H1 (cell line): ENCODE data around the gene MMP15. TPM values are rescaled to one million over a fixed set of nuclear protein-coding genes. Genes with fewer than 3 reads are reported as not detected.

ENCODE experiments used
- CTCF ChIA-PET: fragments of 300-600 bp; sonication (Branson Sonifier 250); formaldehyde crosslinking; loops from one replicate; lab custom pipeline; 2021; ENCODE audit not compliant: partially characterized antibody; lab: Charles Lee
- POLR2A ChIA-PET: fragments of 300-600 bp; sonication (Branson Sonifier 250); formaldehyde crosslinking; loops from one replicate; lab custom pipeline; 2021; ENCODE audit warnings: inconsistent platforms; ENCODE audit not compliant: partially characterized antibody; lab: Charles Lee
- DNase-seq, 2 experiments: peaks; one replicate each; pipeline versions ENCODE4 v3.0.0 to v3.0.0-alpha.2; 2010 to 2022; ENCODE audit warnings: low spot score in 2 of 2, low read depth in 1 of 2, mixed read lengths in 1 of 2
- FAIRE-seq: peaks from 2 replicates; lab custom pipeline; 2011; peaks lifted over from hg19 to GRCh38; lab: Jason Lieb, UNC
- H2AFZ ChIP-seq: 2 replicates; pipeline ENCODE4 v1.8.1; 2012; ENCODE audit warnings: low read length, inconsistent platforms
- H2AK5ac ChIP-seq: 2 replicates; pipeline ENCODE4 v1.6.1; 2013; ENCODE audit warnings: low read depth, low read length
- H2BK120ac ChIP-seq: replicated peaks from 2 replicates; pipeline ENCODE3; 2013; ENCODE audit warnings: low read depth, low read length, inconsistent platforms
- H2BK12ac ChIP-seq: 2 replicates; pipeline ENCODE4 v1.6.1; 2013; ENCODE audit warnings: low read depth, low read length
- H2BK15ac ChIP-seq: 2 replicates; pipeline ENCODE4 v1.6.1; 2013; ENCODE audit warnings: low read length
- H2BK20ac ChIP-seq: 2 replicates; pipeline ENCODE4 v1.6.1; 2013; ENCODE audit warnings: low read length
- H2BK5ac ChIP-seq: 2 replicates; pipeline ENCODE4 v1.6.1; 2013; ENCODE audit warnings: low read depth, low read length
- H3K14ac ChIP-seq: 2 replicates; pipeline ENCODE4 v1.6.1; 2013; ENCODE audit warnings: inconsistent platforms; ENCODE audit not compliant: insufficient read length
- H3K18ac ChIP-seq: 2 replicates; pipeline ENCODE4 v1.6.1; 2013; ENCODE audit warnings: low read length; ENCODE audit errors: extremely low read depth
- H3K23ac ChIP-seq: 2 replicates; pipeline ENCODE4 v1.6.1; 2013; ENCODE audit warnings: inconsistent platforms; ENCODE audit not compliant: insufficient read length
- H3K23me2 ChIP-seq: 2 replicates; pipeline ENCODE4 v1.6.1; 2013; ENCODE audit warnings: low read depth, low read length
- H3K27ac ChIP-seq: 2 replicates; pipeline ENCODE4 v1.6.1; 2011; ENCODE audit warnings: low read depth, low read length, inconsistent platforms
- H3K27me3 ChIP-seq, 4 experiments: replicated peaks in 1 of 4; 1 replicate in 1 of 4; 2 replicates in 3 of 4; pipeline versions ENCODE4 v1.6.1 to v1.8.1; 2011 to 2013; ENCODE audit warnings: low read length in 3 of 4, mild to moderate bottlenecking in 3 of 4, inconsistent platforms in 2 of 4, mixed read lengths in 2 of 4, moderate library complexity in 1 of 4; ENCODE audit not compliant: control insufficient read depth in 3 of 4, insufficient read depth in 3 of 4; ENCODE audit errors: extremely low read depth in 1 of 4
- H3K36me3 ChIP-seq, 4 experiments: 2 replicates each; pipeline versions ENCODE4 v1.6.1 to v1.8.1; 2011 to 2013; ENCODE audit warnings: mild to moderate bottlenecking in 4 of 4, low read length in 3 of 4, moderate library complexity in 2 of 4, control low read depth in 1 of 4, inconsistent platforms in 1 of 4; ENCODE audit not compliant: insufficient read depth in 4 of 4, control insufficient read depth in 2 of 4
- H3K4ac ChIP-seq: replicated peaks from 2 replicates; pipeline ENCODE3; 2013; ENCODE audit warnings: low read length, low read depth, mixed read lengths, inconsistent platforms; ENCODE audit not compliant: insufficient read length
- H3K4me1 ChIP-seq, 4 experiments: replicated peaks in 1 of 4; 1 replicate in 1 of 4; 2 replicates in 3 of 4; pipeline versions ENCODE4 v1.6.1 to v1.8.1; 2011 to 2013; ENCODE audit warnings: low read length in 3 of 4, inconsistent platforms in 2 of 4, mixed read lengths in 1 of 4; ENCODE audit not compliant: insufficient read depth in 4 of 4, control insufficient read depth in 3 of 4
- H3K4me2 ChIP-seq, 2 experiments: 2 replicates each; pipeline versions ENCODE4 v1.6.1 to v1.8.1; 2011 to 2013; ENCODE audit warnings: low read depth in 2 of 2, low read length in 2 of 2, control low read depth in 1 of 2, inconsistent platforms in 1 of 2, mild to moderate bottlenecking in 1 of 2; ENCODE audit not compliant: insufficient read depth in 1 of 2
- H3K4me3 ChIP-seq, 4 experiments: fragments of 200-600, 300-600 bp in 1 of 4; sonication (generic), shearing (Covaris generic), sonication (Bioruptor Twin) in 1 of 4; 2 replicates each; pipeline versions ENCODE4 v1.5.1 to v1.8.1; 2011 to 2016; ENCODE audit warnings: low read length in 4 of 4, low read depth in 3 of 4, control low read depth in 2 of 4, inconsistent platforms in 2 of 4, mild to moderate bottlenecking in 2 of 4, mixed read lengths in 1 of 4, moderate library complexity in 1 of 4; ENCODE audit not compliant: insufficient read depth in 2 of 4; ENCODE audit errors: extremely low read depth in 1 of 4
- H3K56ac ChIP-seq: replicated peaks from 2 replicates; pipeline ENCODE3; 2013; ENCODE audit warnings: low read depth, mild to moderate bottlenecking, mixed read lengths, low read length, inconsistent platforms; ENCODE audit not compliant: insufficient read length
- H3K79me1 ChIP-seq: 2 replicates; pipeline ENCODE4 v1.6.1; 2013; ENCODE audit warnings: low read depth, low read length, control low read depth
- H3K79me2 ChIP-seq, 2 experiments: 2 replicates each; pipeline versions ENCODE4 v1.6.1 to v1.8.1; 2012 to 2013; ENCODE audit warnings: low read length in 2 of 2, mild to moderate bottlenecking in 2 of 2, inconsistent platforms in 1 of 2; ENCODE audit not compliant: insufficient read depth in 2 of 2, control insufficient read depth in 1 of 2
- H3K9ac ChIP-seq, 4 experiments: replicated peaks in 1 of 4; 1 replicate in 1 of 4; 2 replicates in 3 of 4; pipeline versions ENCODE4 v1.6.1 to v1.8.1; 2011 to 2013; ENCODE audit warnings: low read depth in 3 of 4, low read length in 3 of 4, control low read depth in 2 of 4, mild to moderate bottlenecking in 2 of 4, moderate library complexity in 2 of 4, inconsistent platforms in 1 of 4; ENCODE audit errors: extremely low read depth in 1 of 4
- H3K9me3 ChIP-seq, 2 experiments: 2 replicates each; pipeline versions ENCODE4 v1.6.1 to v1.8.1; 2012 to 2013; ENCODE audit warnings: mild to moderate bottlenecking in 2 of 2, moderate library complexity in 2 of 2, control low read depth in 1 of 2, inconsistent platforms in 1 of 2, low read depth in 1 of 2, low read length in 1 of 2, mixed read lengths in 1 of 2; ENCODE audit not compliant: insufficient read depth in 2 of 2
- H4K20me1 ChIP-seq, 2 experiments: replicated peaks in 1 of 2; 2 replicates each; pipeline versions ENCODE3 to v1.8.1; 2011 to 2013; ENCODE audit warnings: inconsistent platforms in 2 of 2, low read length in 2 of 2, mild to moderate bottlenecking in 1 of 2; ENCODE audit not compliant: insufficient read depth in 2 of 2, control insufficient read depth in 1 of 2
- H4K5ac ChIP-seq: 2 replicates; pipeline ENCODE4 v1.6.1; 2013; ENCODE audit warnings: low read length, low read depth, mixed read lengths, inconsistent platforms; ENCODE audit not compliant: insufficient read length
- H4K8ac ChIP-seq: 2 replicates; pipeline ENCODE4 v1.8.0; 2013; ENCODE audit warnings: mild to moderate bottlenecking, moderate library complexity, low read length, inconsistent platforms; ENCODE audit not compliant: insufficient read depth; ENCODE audit errors: extremely low read depth
- H4K91ac ChIP-seq: replicated peaks from 2 replicates; pipeline ENCODE3; 2013; ENCODE audit warnings: low read length, mixed read lengths, inconsistent platforms; ENCODE audit not compliant: insufficient read length
- EZH2 ChIP-seq: fragments of 200-600 bp; sonication (generic); IDR thresholded peaks from 2 replicates; pipeline ENCODE4 v1.7.1; 2012; ENCODE audit warnings: low read depth, mild to moderate bottlenecking, moderate library complexity, low read length, inconsistent platforms; ENCODE audit not compliant: severe bottlenecking
- KDM4A ChIP-seq: IDR thresholded peaks from one replicate; pipeline ENCODE4 v1.7.1; 2012; ENCODE audit warnings: low read depth, mild to moderate bottlenecking, moderate library complexity, low read length, inconsistent platforms; ENCODE audit not compliant: severe bottlenecking
- KDM5A ChIP-seq: fragments of 200-600 bp; IDR thresholded peaks from 2 replicates; pipeline ENCODE4 v1.7.1; 2012; ENCODE audit warnings: mild to moderate bottlenecking, low read length, inconsistent platforms, mixed read lengths
- PHF8 ChIP-seq: fragments of 200-600 bp; sonication (generic); conservative IDR thresholded peaks from 2 replicates; pipeline ENCODE4 v1.7.1; 2012; ENCODE audit warnings: low read depth, mild to moderate bottlenecking, inconsistent platforms, low read length, moderate library complexity
- POLR2A ChIP-seq, 2 experiments: IDR thresholded peaks; 1 replicate in 1 of 2; 2 replicates in 1 of 2; pipeline ENCODE4 v1.6.1; 2011; ENCODE audit warnings: low read depth in 2 of 2, low read length in 2 of 2, mild to moderate bottlenecking in 2 of 2; ENCODE audit errors: control extremely low read depth in 1 of 2
- POU5F1 ChIP-seq: IDR thresholded peaks from 2 replicates; pipeline ENCODE4 v1.6.1; 2011; ENCODE audit warnings: low read depth, mild to moderate bottlenecking, low read length, moderate library complexity
- RAD21 ChIP-seq, 2 experiments: IDR thresholded peaks in 1 of 2; conservative IDR thresholded peaks in 1 of 2; 2 replicates each; pipeline ENCODE4 v1.6.1; 2011; ENCODE audit warnings: low read depth in 2 of 2, low read length in 2 of 2, improper control_type of control experiment in 1 of 2, inconsistent platforms in 1 of 2, mild to moderate bottlenecking in 1 of 2, moderate library complexity in 1 of 2
- SAP30 ChIP-seq: fragments of 300-600 bp; sonication (generic); IDR thresholded peaks from 2 replicates; pipeline ENCODE4 v1.7.1; 2012; ENCODE audit warnings: low read length, moderate library complexity, mild to moderate bottlenecking, inconsistent platforms; ENCODE audit not compliant: insufficient read depth, insufficient replicate concordance
- TAF1 ChIP-seq: IDR thresholded peaks from 2 replicates; pipeline ENCODE4 v1.6.1; 2011; ENCODE audit warnings: mild to moderate bottlenecking, low read depth, low read length
- TAF7 ChIP-seq: optimal IDR thresholded peaks from 2 replicates; pipeline ENCODE3; 2011; ENCODE audit warnings: low read depth, mild to moderate bottlenecking, inconsistent platforms, low read length, moderate library complexity, borderline replicate concordance
- ZNF274 ChIP-seq: IDR thresholded peaks from 2 replicates; pipeline ENCODE4 v1.7.0; 2012; ENCODE audit warnings: low read length, borderline replicate concordance; ENCODE audit errors: extremely low read depth
- WGBS, 2 experiments: shearing (Covaris generic) in 1 of 2; methylation state at CpG; one replicate each; pipeline versions ENCODE4 v1.1.6 to v1.1.7; 2013 to 2015; ENCODE audit warnings: low lambda C conversion rate in 2 of 2, mixed read lengths in 2 of 2, inconsistent platforms in 1 of 2, low coverage in 1 of 2, missing lambda C conversion rate in 1 of 2; ENCODE audit not compliant: insufficient replicate concordance in 2 of 2, insufficient coverage in 1 of 2, insufficient read length in 1 of 2; ENCODE audit errors: extremely low coverage in 1 of 2, missing lambda C conversion rate in 1 of 2; 5-methylcytosine and 5-hydroxymethylcytosine counted together
- polyA plus RNA-seq, 7 experiments: library from polyadenylated mRNA; depleted of rRNA in 3 of 7; stranded (reverse) in 5 of 7; unstranded in 2 of 7; fragments of >200 nt in 5 of 7; fragments of 200-250 nt in 2 of 7; gene quantifications; 1 replicate in 5 of 7; 2 replicates in 1 of 7; 4 replicates in 1 of 7; pipeline versions ENCODE4 v1.2.1 to v1.2.3, GENCODE V29; 2011 to 2013; ENCODE audit warnings: missing spikeins in 2 of 7, mixed read lengths in 2 of 7
- total RNA-seq: library from RNA; stranded (reverse); fragmentation: NEBNext Ultra II Directional; extraction: Animal tissue kit (Norgen Biotek cat#: 25700); gene quantifications from 2 replicates; pipeline ENCODE4 v1.2.1, GENCODE V29; 2021

The MMP15 gene
- total and polyA plus RNA-seq, 2 of the 8 experiments (the other 6 are each of a cell fraction or from before 2014, with no cell fraction given): 38.5 to 42.2 TPM

- DNase-seq (peak in 1 of 2 experiments; percentile 65), FAIRE-seq (no peak)
- Histone ChIP-seq H2AK5ac (no peak within 1 kb of the TSS), H3K36me3 (peaks cover 2 to 21% (median 10%) of the 10 kb centered on the region in 4 experiments; a peak in 6 of 8 replicates), H4K20me1 (peaks cover 0 to 6% of the 10 kb centered on the region in 2 experiments), H2BK120ac (no peak within 1 kb of the TSS), H2BK15ac (no peak within 1 kb of the TSS), H3K4me1 (peaks cover 5 to 8% (median 7%) of the 10 kb centered on the region in 4 experiments; a peak in 6 of 7 replicates), H3K4me3 (peak within 1 kb of the TSS; percentile 63 to 96 (median 84)), H3K56ac (peak within 1 kb of the TSS; percentile 63), H3K4me2 (peak within 1 kb of the TSS; percentile 79 to 98), H2BK5ac (peak within 1 kb of the TSS; percentile 71; the same call in 1 of the 2 replicates), H3K23me2 (peaks cover 7% of the 10 kb centered on the region), H3K18ac (peak within 1 kb of the TSS; percentile 83; the same call in 1 of the 2 replicates), H3K79me1 (no peaks in the 10 kb centered on the region), H4K91ac (peak within 1 kb of the TSS; percentile 7), H3K4ac (no peak within 1 kb of the TSS), H3K79me2 (no peaks in the 10 kb centered on the region; a peak in 1 of 4 replicates), H3K14ac (no peak within 1 kb of the TSS), H4K5ac (peak within 1 kb of the TSS; percentile 45), H2BK12ac (no peak within 1 kb of the TSS), H2BK20ac (no peak within 1 kb of the TSS), H3K23ac (no peak within 1 kb of the TSS), H4K8ac (peak within 1 kb of the TSS; percentile 86), H3K27me3 (peaks cover 0 to 3% (median 0%) of the 10 kb centered on the region in 4 experiments; a peak in 2 of 7 replicates), H3K27ac (no peak within 1 kb of the TSS), H2AFZ (peak within 1 kb of the TSS; percentile 65; the same call in 1 of the 2 replicates), H3K9me3 (no peaks in the 10 kb centered on the region), H3K9ac (peak within 1 kb of the TSS; percentile 51 to 86 (median 52))
- 5% methylated on average over 13 of the region's 95 CpGs; no CpG with 5 or more reads in 1 of the 2 experiments for WGBS, 2 experiments
- POLR2A ChIA-PET: interaction anchor here (0.5 to 2.2 kb wide), 7 partner anchors 8 to 273 kb away, joined by 3 to 7 read pairs (median 3); no protein-coding TSS in a partner anchor
- CTCF ChIA-PET: interaction anchor here (0.6 to 26.3 kb wide), 19 partner anchors 8 to 229 kb away, joined by 3 to 305 read pairs (median 4); no protein-coding TSS in a partner anchor
- peak; percentile 49; the same call in 1 of the 2 replicates for TF ChIP-seq TAF1
- TF ChIP-seq ZNF274: no peak
- no peak for TF ChIP-seq KDM4A
- no peak for TF ChIP-seq RAD21 (IDR thresholded peaks at IDR 0.05 in 1 of 2, conservative IDR thresholded peaks at IDR 0.05 in 1 of 2; ENCODE audit: low read depth in 2 of 2, low read length in 2 of 2)
- TF ChIP-seq POU5F1: no peak
- TF ChIP-seq EZH2: no peak
- no peak for TF ChIP-seq POLR2A (IDR thresholded peaks at IDR 0.05; ENCODE audit: control extremely low read depth in 1 of 2, low read depth in 2 of 2, low read length in 2 of 2)
- peak; percentile 85 for TF ChIP-seq PHF8
- no peak for TF ChIP-seq SAP30
- peak; percentile 29 for TF ChIP-seq TAF7
- no peak for TF ChIP-seq KDM5A
These were observed 25.4 kb upstream of the MMP15 start, which contains the start of gene ZNF319 for GRCh38 chr16:57999971-58000705. Gene ZNF319 (minus strand): TSS chr16:58000672. CDS start chr16:57998265, 2,407 bp downstream.
